ENCODE measurements around the gene SERTAD4. TPM values are rescaled to one million over a fixed set of nuclear protein-coding genes. Genes with fewer than 3 reads are reported as not detected.
A peak's percentile ranks its signal among the peaks of the same experiment; 100 is the strongest.

Gene SERTAD4
- total and polyA plus RNA-seq, 5 donors = 1.9 to 16.4 (median 11.4) TPM

DNA sequence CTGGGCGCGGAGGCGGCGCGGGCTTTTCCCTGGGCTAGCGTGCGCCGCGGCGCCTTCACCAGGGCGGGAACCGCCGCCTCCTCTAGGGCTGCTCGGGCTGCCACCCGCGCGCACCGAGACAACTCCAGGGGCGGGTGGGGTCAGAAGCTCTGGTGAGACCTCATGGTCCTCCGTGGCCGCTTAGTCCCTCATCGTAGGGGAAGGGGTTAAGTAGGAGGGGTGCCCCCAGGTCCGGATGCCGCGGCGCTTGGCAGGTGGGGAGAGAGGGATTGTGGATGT, 559 bp downstream of the SERTAD4 start:
- ATAC-seq = peak; percentile 20 to 31
- DNase-seq = peak in 1 of 3 donors; percentile 45
- intact Hi-C loops (cut with DNase I) = loop anchor here in 2 of 4 donors (5.0 to 10.0 kb wide), 2 partner anchors 59 to 62 kb away; no protein-coding TSS in a partner anchor
- Histone ChIP-seq H3K9me3 (ENCODE audit: control insufficient read depth, low read length) (no peaks in the 10 kb centered on the region), H3K4me1 (ENCODE audit: control insufficient read depth, insufficient read depth, low read length) (peaks cover 2% of the 10 kb centered on the region), H3K27me3 (ENCODE audit: control insufficient read depth, insufficient read depth) (no peaks in the 10 kb centered on the region), H3K27ac (ENCODE audit: low read length) (peak overlapping the region; percentile 16), H3K4me3 (ENCODE audit: low read length) (peak overlapping the region; percentile 80)
- under 1% methylated on average over 26 of the region's 26 CpGs for WGBS

DNA sequence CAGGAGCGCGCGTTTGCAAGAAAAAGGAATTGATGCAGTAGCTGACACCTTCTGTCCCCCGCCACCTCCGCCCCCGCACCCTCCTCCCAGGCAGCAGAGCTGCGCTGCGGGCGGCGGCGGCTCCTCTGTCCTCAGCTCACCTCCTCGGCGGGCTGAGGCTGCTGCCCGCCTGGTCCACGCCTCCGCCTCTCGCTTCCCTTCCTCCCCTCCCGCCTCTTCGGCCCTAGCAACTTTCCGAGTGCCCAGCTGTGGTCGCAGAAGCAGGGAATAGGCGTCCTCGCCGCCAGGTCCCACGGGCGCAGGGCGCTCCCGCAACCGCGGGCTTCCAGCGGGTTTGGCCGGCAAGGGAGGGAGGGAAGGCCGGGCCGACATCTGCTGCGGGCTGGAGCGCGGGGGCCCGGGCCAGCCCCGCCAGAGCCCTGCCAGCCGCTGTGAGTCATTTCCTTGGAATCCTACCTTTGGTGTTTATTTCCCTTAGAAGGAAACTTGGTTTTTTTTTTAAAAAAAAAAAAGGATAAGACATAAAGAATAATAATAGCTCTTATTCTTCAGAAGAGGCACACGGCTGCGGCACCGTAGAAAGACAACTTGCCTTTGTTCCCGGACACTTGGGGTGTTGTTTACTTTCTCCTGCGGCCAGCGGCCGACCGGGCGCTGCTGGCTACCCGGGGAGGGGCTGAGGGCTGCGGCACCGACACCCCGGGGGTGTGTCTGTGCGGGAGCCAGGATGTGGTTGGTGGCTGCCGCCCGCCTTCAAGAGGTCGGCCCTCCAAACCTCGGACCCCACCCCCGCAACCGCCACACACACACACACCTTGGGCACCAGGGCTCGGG, 1.1 kb downstream of the SERTAD4 start:
- intact Hi-C loops (cut with DNase I) = loop anchor here in 2 of 4 donors (5.0 to 10.0 kb wide), 2 partner anchors 59 to 61 kb away; no protein-coding TSS in a partner anchor
- ATAC-seq (peak; percentile 45 to 56), DNase-seq (peak; percentile 63 to 84 (median 82))
- Histone ChIP-seq H3K4me1 (ENCODE audit: control insufficient read depth, insufficient read depth, low read length) (peaks cover 2% of the 10 kb centered on the region), H3K9me3 (ENCODE audit: control insufficient read depth, low read length) (no peaks in the 10 kb centered on the region), H3K27ac (ENCODE audit: low read length) (peak overlapping the region; percentile 16), H3K27me3 (ENCODE audit: control insufficient read depth, insufficient read depth) (no peaks in the 10 kb centered on the region), H3K4me3 (ENCODE audit: low read length) (peak overlapping the region; percentile 80)
- WGBS = 8% methylated on average over 61 of the region's 61 CpGs

DNA sequence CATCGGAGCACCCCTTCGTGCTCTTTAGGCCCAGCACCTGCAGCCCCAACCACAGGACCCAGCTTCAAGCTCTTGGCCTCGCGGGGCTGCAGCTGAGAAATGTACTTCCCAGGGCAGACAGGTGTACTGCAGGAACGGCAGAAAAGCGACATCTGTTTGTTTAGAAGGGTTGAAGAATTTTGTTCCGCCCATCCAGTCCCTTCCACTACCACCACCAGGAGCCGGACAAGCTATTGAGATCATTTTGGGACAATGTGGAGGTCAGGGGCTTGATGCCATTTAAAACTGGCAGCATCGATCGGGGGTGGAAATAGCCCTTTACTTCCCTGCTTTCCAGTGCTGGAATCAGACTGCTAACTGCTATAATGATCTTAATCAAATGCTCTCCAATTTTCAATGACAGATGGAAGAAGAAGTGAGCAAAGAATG, 1.7 kb downstream of the SERTAD4 start:
- peak overlapping the region; percentile 80 for H3K4me3 ChIP-seq (ENCODE audit: low read length)
- ATAC-seq (no peak), DNase-seq (no peak)
- WGBS = 59% methylated on average over 10 of the region's 10 CpGs
- H3K9me3 ChIP-seq (ENCODE audit: control insufficient read depth, low read length) = no peaks in the 10 kb centered on the region
- H3K27me3 ChIP-seq (ENCODE audit: control insufficient read depth, insufficient read depth) = no peaks in the 10 kb centered on the region
- peaks cover 2% of the 10 kb centered on the region for H3K4me1 ChIP-seq (ENCODE audit: control insufficient read depth, insufficient read depth, low read length)
- intact Hi-C loops (cut with DNase I) = loop anchor here in 2 of 4 donors (5.0 to 10.0 kb wide), 2 partner anchors 58 to 60 kb away; no protein-coding TSS in a partner anchor
- H3K27ac ChIP-seq (ENCODE audit: low read length) = peak overlapping the region; percentile 2

DNA sequence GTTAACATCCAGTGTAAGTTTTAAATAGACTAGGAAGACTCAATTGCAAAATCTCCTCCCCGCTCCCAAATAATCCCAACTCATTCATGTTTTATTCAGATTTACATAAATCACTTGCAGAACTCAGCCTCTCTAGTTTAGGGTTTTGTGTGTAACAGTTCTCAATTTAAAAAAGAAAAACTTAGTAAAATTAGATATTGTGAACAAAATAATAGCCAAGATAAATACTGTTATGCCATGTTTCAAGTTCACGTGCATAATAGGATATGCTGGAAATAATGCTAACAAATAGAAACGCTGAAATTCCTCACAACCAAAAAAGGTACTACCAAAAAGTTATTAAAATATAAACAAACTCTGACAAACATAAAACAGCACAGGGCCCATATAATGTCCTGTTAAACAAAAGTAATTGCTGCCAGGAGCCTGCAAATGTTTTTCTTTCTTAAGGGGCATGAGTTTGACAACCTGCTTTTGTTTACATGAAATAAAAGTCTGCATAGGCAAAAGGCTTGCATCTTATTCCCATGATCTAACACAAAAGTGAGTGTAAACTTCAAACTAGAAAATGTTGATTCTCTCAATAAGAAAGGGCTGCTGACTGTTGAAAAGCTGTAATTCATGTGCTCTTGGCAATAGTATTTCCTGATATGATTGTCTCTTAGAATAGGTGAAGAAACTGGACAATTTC, 2.9 kb downstream of the SERTAD4 start:
- H3K27ac ChIP-seq (ENCODE audit: low read length) = no peak overlapping the region
- no peaks in the 10 kb centered on the region for H3K27me3 ChIP-seq (ENCODE audit: control insufficient read depth, insufficient read depth)
- no peaks in the 10 kb centered on the region for H3K9me3 ChIP-seq (ENCODE audit: control insufficient read depth, low read length)
- peaks cover 5% of the 10 kb centered on the region for H3K4me1 ChIP-seq (ENCODE audit: control insufficient read depth, insufficient read depth, low read length)
- ATAC-seq = no peak
- intact Hi-C loops (cut with DNase I) = loop anchor here in 1 of 4 donors (10.0 kb wide), 1 partner anchor 59 kb away; no protein-coding TSS in a partner anchor
- WGBS = 85% methylated on average over 3 of the region's 3 CpGs
- DNase-seq = no peak
- no peak overlapping the region for H3K4me3 ChIP-seq (ENCODE audit: low read length)

DNA sequence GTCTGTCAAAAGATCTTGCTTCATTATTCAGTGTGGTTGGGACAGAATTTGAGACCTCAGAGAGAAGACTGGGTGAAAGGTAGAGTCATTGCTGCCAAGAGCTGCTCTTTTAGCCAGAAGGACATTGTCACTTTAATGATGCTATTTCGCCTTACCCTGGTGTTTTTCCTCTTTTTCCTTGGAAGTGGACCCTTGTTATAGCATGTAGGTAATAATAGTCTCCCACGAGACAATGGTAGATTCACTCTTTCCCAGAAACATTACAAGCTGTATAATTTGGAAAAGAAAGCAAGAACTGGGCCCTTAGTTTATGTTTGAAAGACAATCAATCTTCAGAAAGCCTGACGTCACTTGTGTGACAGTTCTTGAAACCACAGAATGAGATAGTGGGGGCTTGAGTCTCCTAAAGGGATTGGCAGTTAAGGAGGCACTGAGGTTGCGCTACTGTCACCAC, 3.8 kb downstream of the SERTAD4 start:
- H3K4me3 ChIP-seq (ENCODE audit: low read length) = no peak overlapping the region
- ATAC-seq (peak; percentile 21 to 26), DNase-seq (no peak)
- H3K4me1 ChIP-seq (ENCODE audit: control insufficient read depth, insufficient read depth, low read length) = peaks cover 5% of the 10 kb centered on the region
- WGBS = 58% methylated on average over 4 of the region's 4 CpGs
- H3K27ac ChIP-seq (ENCODE audit: low read length) = peak overlapping the region; percentile 54
- intact Hi-C loops (cut with DNase I) = loop anchor here in 1 of 4 donors (10.0 kb wide), 1 partner anchor 58 kb away; no protein-coding TSS in a partner anchor
- H3K9me3 ChIP-seq (ENCODE audit: control insufficient read depth, low read length) = no peaks in the 10 kb centered on the region
- H3K27me3 ChIP-seq (ENCODE audit: control insufficient read depth, insufficient read depth) = no peaks in the 10 kb centered on the region

DNA sequence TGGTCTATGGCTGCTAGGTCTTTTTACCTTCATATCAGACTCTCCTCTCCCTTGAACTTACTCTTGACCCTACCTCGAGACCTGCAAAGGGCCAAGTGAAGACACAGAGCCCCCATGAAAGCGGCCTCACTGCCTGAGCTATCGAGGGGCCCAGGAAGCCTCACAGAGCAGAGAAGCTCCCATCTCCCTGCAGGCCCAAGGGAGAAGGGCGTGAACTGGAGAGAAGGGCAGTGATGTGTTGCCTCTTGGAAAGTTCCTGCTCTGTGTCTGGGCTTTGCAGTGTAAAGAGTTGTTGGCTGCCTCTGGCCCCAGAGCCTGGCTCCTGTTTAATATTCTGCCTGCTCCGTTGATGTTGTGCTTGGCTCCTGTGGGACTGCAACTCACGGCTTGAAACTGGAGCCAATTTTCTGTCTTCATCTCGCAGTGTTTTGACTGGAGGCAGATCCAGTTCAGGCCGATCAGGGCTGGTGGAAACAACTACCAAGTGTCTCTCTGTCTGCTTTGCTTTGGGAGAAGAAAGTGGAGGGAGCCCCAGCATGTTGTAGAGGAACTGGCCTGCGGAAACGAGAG, 4.3 kb downstream of the SERTAD4 start:
- Histone ChIP-seq H3K9me3 (ENCODE audit: control insufficient read depth, low read length) (no peaks in the 10 kb centered on the region), H3K4me3 (ENCODE audit: low read length) (peak overlapping the region; percentile 36), H3K27ac (ENCODE audit: low read length) (peak overlapping the region; percentile 74), H3K27me3 (ENCODE audit: control insufficient read depth, insufficient read depth) (no peaks in the 10 kb centered on the region), H3K4me1 (ENCODE audit: control insufficient read depth, insufficient read depth, low read length) (peaks cover 5% of the 10 kb centered on the region)
- DNase-seq (peak; percentile 85 to 91 (median 86)), ATAC-seq (peak; percentile 92 to 94)
- intact Hi-C loops (cut with DNase I) = loop anchor here in 1 of 4 donors (10.0 kb wide), 1 partner anchor 58 kb away; no protein-coding TSS in a partner anchor
- WGBS = 19% methylated on average over 10 of the region's 10 CpGs

DNA sequence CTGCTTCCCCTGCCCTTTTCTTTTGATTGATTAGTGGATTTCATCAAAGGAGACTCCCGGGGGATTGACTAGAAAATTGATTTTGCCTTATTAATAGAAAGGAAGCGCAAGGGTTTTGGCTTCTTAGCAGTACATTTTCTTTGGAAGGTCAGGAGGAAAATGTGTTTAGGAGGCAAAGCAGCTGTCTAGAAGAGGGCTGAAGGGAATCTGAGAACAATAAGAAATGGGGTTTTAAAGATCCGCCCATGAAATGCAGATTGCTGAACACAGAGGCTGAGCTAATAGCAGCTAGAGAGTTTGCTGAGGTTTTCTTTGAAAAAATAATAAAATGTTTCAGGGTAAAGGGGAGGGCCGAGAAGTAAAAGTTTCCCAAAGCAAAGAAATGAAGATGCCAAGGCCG, 4.9 kb downstream of the SERTAD4 start:
- peak overlapping the region; percentile 36 for H3K4me3 ChIP-seq (ENCODE audit: low read length)
- peaks cover 5% of the 10 kb centered on the region for H3K4me1 ChIP-seq (ENCODE audit: control insufficient read depth, insufficient read depth, low read length)
- intact Hi-C loops (cut with DNase I) = loop anchor here in 1 of 4 donors (10.0 kb wide), 1 partner anchor 57 kb away; no protein-coding TSS in a partner anchor
- DNase-seq (no peak), ATAC-seq (peak in 1 of 2 donors; percentile 33)
- H3K27me3 ChIP-seq (ENCODE audit: control insufficient read depth, insufficient read depth) = no peaks in the 10 kb centered on the region
- H3K9me3 ChIP-seq (ENCODE audit: control insufficient read depth, low read length) = no peaks in the 10 kb centered on the region
- H3K27ac ChIP-seq (ENCODE audit: low read length) = peak overlapping the region; percentile 74
- WGBS = 49% methylated on average over 5 of the region's 5 CpGs

DNA sequence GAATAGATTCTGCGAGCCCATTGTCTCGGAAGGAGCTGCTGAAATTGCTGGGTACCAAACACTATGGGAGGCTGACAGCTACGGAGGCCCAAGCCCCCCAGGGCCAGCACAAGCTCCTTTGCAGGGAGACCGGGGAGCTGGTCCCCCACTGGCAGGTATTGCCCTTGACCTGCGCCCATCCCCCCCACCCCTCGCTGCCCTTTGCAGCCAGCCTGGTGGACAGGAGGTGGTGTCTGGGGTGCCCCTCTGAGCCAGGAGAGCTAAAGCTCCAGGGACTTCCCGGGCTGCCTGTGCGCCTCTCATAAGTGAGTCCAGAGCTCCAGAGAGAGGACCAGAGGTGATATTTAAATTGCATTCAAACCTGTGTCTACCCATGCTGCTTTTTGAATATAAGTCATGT, 5.4 kb downstream of the SERTAD4 start:
- Histone ChIP-seq H3K9me3 (ENCODE audit: control insufficient read depth, low read length) (no peaks in the 10 kb centered on the region), H3K4me1 (ENCODE audit: control insufficient read depth, insufficient read depth, low read length) (peaks cover 5% of the 10 kb centered on the region), H3K27ac (ENCODE audit: low read length) (peak overlapping the region; percentile 46), H3K27me3 (ENCODE audit: control insufficient read depth, insufficient read depth) (no peaks in the 10 kb centered on the region), H3K4me3 (ENCODE audit: low read length) (peak overlapping the region; percentile 36)
- DNase-seq (peak in 2 of 3 donors; percentile 55 to 61), ATAC-seq (no peak)
- WGBS = 68% methylated on average over 8 of the region's 8 CpGs
- intact Hi-C loops (cut with DNase I) = loop anchor here in 1 of 4 donors (10.0 kb wide), 1 partner anchor 57 kb away; no protein-coding TSS in a partner anchor

DNA sequence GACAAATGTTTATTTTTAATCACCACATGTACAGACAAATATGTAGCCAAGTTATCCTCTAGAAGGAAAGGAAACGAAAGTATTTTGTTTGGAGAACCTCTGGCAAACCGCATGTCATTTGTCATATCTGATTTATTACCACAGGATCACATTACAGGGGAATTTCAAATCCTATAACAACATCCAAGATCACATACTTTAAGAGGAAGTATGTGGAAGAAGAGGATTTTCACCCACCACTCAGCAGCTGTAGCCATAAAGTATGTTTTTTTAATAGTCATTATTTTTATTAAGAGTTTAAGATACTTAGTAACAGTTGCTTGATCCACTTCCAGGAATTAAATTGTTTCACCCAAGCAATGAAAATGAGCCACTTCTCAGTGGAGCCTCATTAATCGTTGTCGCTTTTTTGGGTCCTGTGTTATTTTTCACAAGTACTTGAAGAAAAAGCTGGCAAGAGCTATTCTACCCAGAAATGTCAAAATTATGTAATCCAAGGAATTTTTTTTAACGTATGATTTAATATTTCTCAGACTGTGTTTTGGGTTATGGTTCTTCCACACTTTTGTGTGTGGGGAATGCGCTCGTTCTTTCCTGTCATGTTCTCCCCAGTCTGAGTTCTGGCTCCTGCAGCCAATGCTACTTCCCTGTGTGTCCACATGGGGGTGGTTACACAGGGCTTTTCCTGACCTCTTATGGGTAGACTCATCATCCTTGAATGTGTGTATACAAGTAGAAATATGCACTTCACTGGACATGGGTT, 6.9 kb downstream of the SERTAD4 start:
- H3K9me3 ChIP-seq (ENCODE audit: control insufficient read depth, low read length) = no peaks in the 10 kb centered on the region
- H3K4me3 ChIP-seq (ENCODE audit: low read length) = no peak overlapping the region
- peaks cover 5% of the 10 kb centered on the region for H3K4me1 ChIP-seq (ENCODE audit: control insufficient read depth, insufficient read depth, low read length)
- DNase-seq (peak in 2 of 3 donors; percentile 26 to 46), ATAC-seq (peak in 1 of 2 donors; percentile 20)
- WGBS = 52% methylated on average over 7 of the region's 7 CpGs
- no peak overlapping the region for H3K27ac ChIP-seq (ENCODE audit: low read length)
- no peaks in the 10 kb centered on the region for H3K27me3 ChIP-seq (ENCODE audit: control insufficient read depth, insufficient read depth)
- intact Hi-C loops (cut with DNase I) = loop anchor here in 1 of 4 donors (10.0 kb wide), 1 partner anchor 55 kb away; no protein-coding TSS in a partner anchor

DNA sequence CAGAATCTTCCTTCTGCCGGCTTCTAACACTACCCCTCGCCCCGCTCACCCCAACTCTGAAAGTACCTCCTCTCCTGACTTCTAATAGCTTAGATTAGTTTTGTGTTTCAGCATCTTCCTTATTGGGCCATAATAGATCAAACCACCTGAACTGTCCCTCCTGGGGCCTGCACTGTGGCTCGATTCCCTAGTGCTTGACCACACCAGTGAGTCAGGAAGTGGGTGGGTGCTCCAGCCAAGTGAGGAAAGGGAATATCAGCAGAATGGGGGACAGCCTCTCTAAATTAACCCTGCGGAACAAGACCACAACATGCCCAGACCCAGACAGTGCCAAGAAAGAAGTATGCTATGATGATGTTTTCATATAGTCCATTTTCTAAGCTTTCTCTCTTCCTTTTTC, 8.5 kb downstream of the SERTAD4 start:
- H3K4me1 ChIP-seq (ENCODE audit: control insufficient read depth, insufficient read depth, low read length) = peaks cover 4% of the 10 kb centered on the region
- 88% methylated on average over 5 of the region's 5 CpGs for WGBS
- no peak for ATAC-seq

More for the DNA sequence above, 8.5 kb downstream of the SERTAD4 start:
- DNase-seq = no peak
- H3K9me3 ChIP-seq (ENCODE audit: control insufficient read depth, low read length) = no peaks in the 10 kb centered on the region
- no peak overlapping the region for H3K27ac ChIP-seq (ENCODE audit: low read length)
- intact Hi-C loops (cut with DNase I) = no loop called here
- H3K4me3 ChIP-seq (ENCODE audit: low read length) = no peak overlapping the region
- H3K27me3 ChIP-seq (ENCODE audit: control insufficient read depth, insufficient read depth) = no peaks in the 10 kb centered on the region

Measured in right cardiac atrium (tissue), 5 donors.